SK-N-SH treated with all-trans-retinoic acid at 6 μM for 48 hours (cell line): ENCODE measurements around the gene TSC1.

ENCODE experiments used
- ATAC-seq: fragments of 200-7000 bp; cut with Tn5 transposase; 3 replicates; pipeline ENCODE4 v1.9.1; 2020; ENCODE audit warnings: mild to moderate bottlenecking, moderate library complexity
- ARNTL ChIP-seq: fragments of 450-650 bp; formaldehyde crosslinking; IDR thresholded peaks from 2 replicates; pipeline ENCODE4 v1.5.0; 2020; ENCODE audit warnings: low read depth, mild to moderate bottlenecking, moderate library complexity, borderline replicate concordance
- BACH2 ChIP-seq: fragments of 250-450 bp; sonication (Bioruptor Pico); IDR thresholded peaks from 2 replicates; pipeline ENCODE4 v1.9.0; 2021; ENCODE audit warnings: mild to moderate bottlenecking, borderline replicate concordance
- CREB5 ChIP-seq: fragments of 250-450 bp; sonication (Bioruptor Pico); IDR thresholded peaks from 2 replicates; pipeline ENCODE4 v1.5.1; 2020; ENCODE audit warnings: low read depth, mild to moderate bottlenecking, moderate library complexity
- CSDC2 ChIP-seq: fragments of 250-450 bp; sonication (Bioruptor Pico); IDR thresholded peaks from 2 replicates; pipeline ENCODE4 v1.5.0; 2020; ENCODE audit warnings: mild to moderate bottlenecking, moderate library complexity
- ESRRG ChIP-seq: fragments of 250-450 bp; sonication (Bioruptor Pico); IDR thresholded peaks from 2 replicates; pipeline ENCODE4 v1.6.1; 2021; ENCODE audit warnings: mild to moderate bottlenecking
- GLIS3 ChIP-seq: fragments of 250-450 bp; sonication (Bioruptor Pico); IDR thresholded peaks from 2 replicates; pipeline ENCODE4 v1.5.0; 2020; ENCODE audit warnings: mild to moderate bottlenecking, moderate library complexity
- ISL1 ChIP-seq: fragments of 250-450 bp; sonication (Bioruptor Pico); IDR thresholded peaks from 2 replicates; pipeline ENCODE4 v2.1.2; 2022; ENCODE audit warnings: mild to moderate bottlenecking, moderate library complexity
- RARB ChIP-seq: fragments of 250-450 bp; sonication (Bioruptor Pico); IDR thresholded peaks from 2 replicates; pipeline ENCODE4 v1.8.0; 2021; ENCODE audit warnings: mild to moderate bottlenecking, moderate library complexity
- SNAI2 ChIP-seq: fragments of 250-450 bp; sonication (Bioruptor Pico); IDR thresholded peaks from 2 replicates; pipeline ENCODE4 v1.5.0; 2020; ENCODE audit warnings: mild to moderate bottlenecking, moderate library complexity
- TCF4 ChIP-seq: fragments of 250-450 bp; sonication (Bioruptor Pico); IDR thresholded peaks from 2 replicates; pipeline ENCODE4 v1.8.0; 2021; ENCODE audit warnings: mild to moderate bottlenecking, moderate library complexity, borderline replicate concordance
- ZC3H10 ChIP-seq: fragments of 250-450 bp; sonication (Bioruptor Pico); IDR thresholded peaks from 2 replicates; pipeline ENCODE4 v1.5.1; 2021; ENCODE audit warnings: mild to moderate bottlenecking, moderate library complexity
- ZFP3 ChIP-seq: fragments of 250-450 bp; sonication (Bioruptor Pico); IDR thresholded peaks from 2 replicates; pipeline ENCODE4 v1.5.0; 2020; ENCODE audit warnings: mild to moderate bottlenecking, moderate library complexity
- ZNF565 ChIP-seq: fragments of 450-650 bp; formaldehyde crosslinking; conservative IDR thresholded peaks from 2 replicates; pipeline ENCODE4 v1.5.0; 2020; ENCODE audit warnings: low read depth, mild to moderate bottlenecking, moderate library complexity
- ZNF70 ChIP-seq: fragments of 450-650 bp; formaldehyde crosslinking; IDR thresholded peaks from 2 replicates; pipeline ENCODE4 v1.5.0; 2020; ENCODE audit warnings: mild to moderate bottlenecking, moderate library complexity
- ZNF8 ChIP-seq: fragments of 450-650 bp; formaldehyde crosslinking; IDR thresholded peaks from 2 replicates; pipeline ENCODE4 v1.5.0; 2020; ENCODE audit warnings: mild to moderate bottlenecking, moderate library complexity
- TF ChIP-seq, protein P1 (sequence below): fragments of 250-450 bp; sonication (Bioruptor Pico); IDR thresholded peaks from 2 replicates; pipeline ENCODE4 v1.8.0; 2020; ENCODE audit warnings: mild to moderate bottlenecking, moderate library complexity, borderline replicate concordance

The TSC1 gene

GRCh38 chr9:132846109-132846917 lies 98.1 kb downstream of the TSC1 start:
- TF ChIP-seq ZFP3 (CRISPR knock-in tag) (no peak), BACH2 (CRISPR knock-in tag) (no peak), ZNF565 (CRISPR knock-in tag) (no peak), TCF4 (CRISPR knock-in tag) (no peak), CSDC2 (no peak)
- TF ChIP-seq, all 23 proteins: peak for 0
- ATAC-seq: no peak

DNA sequence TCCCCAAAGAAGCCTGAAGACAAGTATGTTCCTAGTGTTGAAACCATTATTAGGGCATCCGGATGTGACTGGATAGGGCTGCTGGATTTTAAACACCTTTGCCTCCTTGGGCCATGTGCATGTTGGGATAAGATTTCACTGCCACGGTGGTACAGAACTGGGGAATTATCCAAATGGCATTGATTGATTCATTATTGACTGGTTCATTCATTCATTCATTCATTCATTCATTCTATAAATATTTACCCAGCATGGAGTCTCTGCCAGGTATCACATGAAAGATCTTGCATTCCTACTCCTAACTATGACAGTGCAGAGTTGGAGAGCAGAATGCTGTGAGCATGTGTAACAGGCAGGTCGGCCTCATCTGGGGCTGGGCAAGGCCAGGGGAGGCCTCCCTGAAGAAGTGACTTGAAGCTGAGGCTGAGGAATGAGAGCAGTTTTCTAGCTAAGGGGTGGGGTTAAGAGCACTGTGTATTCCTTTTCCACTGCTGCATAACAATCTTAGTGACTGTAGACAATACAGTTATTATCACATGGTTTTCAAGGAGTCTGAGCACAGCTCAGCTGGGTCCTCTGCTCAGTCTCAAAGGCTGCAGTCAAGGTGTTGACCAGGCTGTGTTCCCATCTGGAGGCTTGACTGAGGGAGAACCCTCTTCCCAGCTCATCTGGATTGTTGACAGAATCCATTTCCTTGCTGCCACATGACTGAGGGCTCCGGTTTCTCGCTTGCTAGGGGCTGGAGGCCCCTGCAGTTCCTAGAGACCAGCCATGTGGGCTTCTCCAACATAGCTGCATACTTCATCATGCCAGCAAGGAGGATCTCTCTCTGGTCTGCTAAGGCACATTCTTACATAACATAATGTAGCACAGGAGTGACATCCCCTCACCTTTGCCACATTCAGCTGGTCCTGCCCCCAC lies 102.0 kb downstream of the TSC1 start:
- TF ChIP-seq ZNF70 (no peak), CREB5 (CRISPR knock-in tag) (no peak), CSDC2 (no peak), BACH2 (CRISPR knock-in tag) (no peak), ISL1 (CRISPR knock-in tag) (no peak), ARNTL (no peak), ZFP3 (CRISPR knock-in tag) (no peak), RARB (CRISPR knock-in tag) (no peak), ESRRG (CRISPR knock-in tag) (no peak), SNAI2 (CRISPR knock-in tag) (no peak), ZC3H10 (no peak), ZNF8 (CRISPR knock-in tag) (no peak), GLIS3 (CRISPR knock-in tag) (no peak)
- TF ChIP-seq, protein P1, sequence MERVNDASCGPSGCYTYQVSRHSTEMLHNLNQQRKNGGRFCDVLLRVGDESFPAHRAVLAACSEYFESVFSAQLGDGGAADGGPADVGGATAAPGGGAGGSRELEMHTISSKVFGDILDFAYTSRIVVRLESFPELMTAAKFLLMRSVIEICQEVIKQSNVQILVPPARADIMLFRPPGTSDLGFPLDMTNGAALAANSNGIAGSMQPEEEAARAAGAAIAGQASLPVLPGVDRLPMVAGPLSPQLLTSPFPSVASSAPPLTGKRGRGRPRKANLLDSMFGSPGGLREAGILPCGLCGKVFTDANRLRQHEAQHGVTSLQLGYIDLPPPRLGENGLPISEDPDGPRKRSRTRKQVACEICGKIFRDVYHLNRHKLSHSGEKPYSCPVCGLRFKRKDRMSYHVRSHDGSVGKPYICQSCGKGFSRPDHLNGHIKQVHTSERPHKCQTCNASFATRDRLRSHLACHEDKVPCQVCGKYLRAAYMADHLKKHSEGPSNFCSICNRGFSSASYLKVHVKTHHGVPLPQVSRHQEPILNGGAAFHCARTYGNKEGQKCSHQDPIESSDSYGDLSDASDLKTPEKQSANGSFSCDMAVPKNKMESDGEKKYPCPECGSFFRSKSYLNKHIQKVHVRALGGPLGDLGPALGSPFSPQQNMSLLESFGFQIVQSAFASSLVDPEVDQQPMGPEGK (CRISPR knock-in tag): no peak
- no peak for ATAC-seq
